OCI-LY3 (cell line): Measurements from ENCODE around the gene PRDM2.

Experiments
- EZH2phosphoT487 ChIP-seq: fragments of 200-600 bp; shearing (Covaris generic); IDR thresholded peaks from 2 replicates; pipeline ENCODE4 v1.6.1; 2018; ENCODE audit warnings: antibody characterized with exemption, mixed run types, low read depth
- TF ChIP-seq, protein P1 (sequence below): fragments of 200-600, 300-600 bp; sonication (generic); IDR thresholded peaks from 2 replicates; pipeline ENCODE4 v1.5.1; 2014; ENCODE audit warnings: antibody characterized with exemption, low read length, low read depth

DNA sequence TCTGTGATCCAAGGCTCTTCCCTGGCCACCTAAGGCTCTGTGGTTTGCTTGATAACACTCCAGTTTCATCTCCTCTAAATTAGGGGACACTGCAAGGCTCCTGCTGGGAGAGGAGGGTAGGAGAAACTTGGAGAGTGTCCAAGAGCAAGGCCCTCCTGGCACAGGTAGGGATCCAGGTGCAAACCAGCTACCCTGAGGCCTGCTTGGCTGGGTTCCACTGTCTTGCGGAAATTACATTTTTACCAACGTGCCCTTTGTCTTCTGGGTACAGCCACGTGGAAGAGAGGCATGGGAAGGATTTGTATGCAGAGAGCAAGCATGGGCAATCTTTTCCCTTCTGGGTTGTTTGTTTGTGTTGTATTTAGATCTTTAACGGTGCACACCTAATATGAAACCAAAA, 132.5 kb downstream of the PRDM2 start:
- TF ChIP-seq, protein P1, sequence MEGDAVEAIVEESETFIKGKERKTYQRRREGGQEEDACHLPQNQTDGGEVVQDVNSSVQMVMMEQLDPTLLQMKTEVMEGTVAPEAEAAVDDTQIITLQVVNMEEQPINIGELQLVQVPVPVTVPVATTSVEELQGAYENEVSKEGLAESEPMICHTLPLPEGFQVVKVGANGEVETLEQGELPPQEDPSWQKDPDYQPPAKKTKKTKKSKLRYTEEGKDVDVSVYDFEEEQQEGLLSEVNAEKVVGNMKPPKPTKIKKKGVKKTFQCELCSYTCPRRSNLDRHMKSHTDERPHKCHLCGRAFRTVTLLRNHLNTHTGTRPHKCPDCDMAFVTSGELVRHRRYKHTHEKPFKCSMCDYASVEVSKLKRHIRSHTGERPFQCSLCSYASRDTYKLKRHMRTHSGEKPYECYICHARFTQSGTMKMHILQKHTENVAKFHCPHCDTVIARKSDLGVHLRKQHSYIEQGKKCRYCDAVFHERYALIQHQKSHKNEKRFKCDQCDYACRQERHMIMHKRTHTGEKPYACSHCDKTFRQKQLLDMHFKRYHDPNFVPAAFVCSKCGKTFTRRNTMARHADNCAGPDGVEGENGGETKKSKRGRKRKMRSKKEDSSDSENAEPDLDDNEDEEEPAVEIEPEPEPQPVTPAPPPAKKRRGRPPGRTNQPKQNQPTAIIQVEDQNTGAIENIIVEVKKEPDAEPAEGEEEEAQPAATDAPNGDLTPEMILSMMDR: no peak
- TF ChIP-seq EZH2phosphoT487: no peak
